GM23248 (cell line): ENCODE measurements around the gene DGKK.

ENCODE experiments used
- EZH2 ChIP-seq: fragments of 200-600 bp; sonication (generic); IDR thresholded peaks from 2 replicates; pipeline ENCODE4 v1.6.1; 2018; ENCODE audit warnings: antibody characterized with exemption, mild to moderate bottlenecking; ENCODE audit not compliant: insufficient read depth, poor library complexity, severe bottlenecking
- EZH2phosphoT487 ChIP-seq: fragments of 200-600 bp; sonication (generic); IDR thresholded peaks from 2 replicates; pipeline ENCODE4 v1.6.1; 2018; ENCODE audit warnings: antibody characterized with exemption, moderate library complexity, mild to moderate bottlenecking, low read depth; ENCODE audit not compliant: insufficient read depth

- TF ChIP-seq EZH2 (no peak), EZH2phosphoT487 (no peak)
Measured at GRCh38 chrX:50343917-50344316, 126.7 kb downstream of the DGKK start.
